HepG2 (cell line): Measurements from ENCODE around the gene PHTF2. TPM values are rescaled to one million over a fixed set of nuclear protein-coding genes. Genes with fewer than 3 reads are reported as not detected.

Experiments
- ATAC-seq: fragments of 200-7000 bp; cut with Tn5 transposase; 3 replicates; pipeline ENCODE4 v1.9.1; 2020; ENCODE audit warnings: mild to moderate bottlenecking, moderate library complexity
- BruUV-seq: library from RNA; stranded (reverse); fragments of 400-500 nt; replicated peaks from 2 replicates; lab custom pipeline; 2021; lab: Mats Ljungman, UMichigan
- CTCF ChIA-PET: fragments of 300-600 bp; formaldehyde crosslinking; extraction: SDS; loops from one replicate; lab custom pipeline; 2021; ENCODE audit warnings: low total read pairs, inconsistent platforms, low intra/inter-chr PET ratio; lab: Yijun Ruan, JAX
- POLR2A ChIA-PET: fragments of 350-600 bp; sonication (Branson Sonifier 250); formaldehyde crosslinking; loops from one replicate; lab custom pipeline; 2020; ENCODE audit warnings: antibody characterized with exemption, inconsistent platforms; lab: Yijun Ruan, JAX
- DNase-seq: peaks from one replicate; pipeline ENCODE4 v3.0.0-alpha.2; 2015; ENCODE audit warnings: low spot score
- FAIRE-seq: peaks from 3 replicates; lab custom pipeline; 2011; peaks lifted over from hg19 to GRCh38; lab: Jason Lieb, UNC
- H2AFZ ChIP-seq: one replicate; pipeline ENCODE4 v1.6.1; 2011; ENCODE audit warnings: low read length, inconsistent platforms
- H3K27ac ChIP-seq: fragments of 300-600 bp; 3 replicates; pipeline ENCODE4 v1.8.0; 2011; ENCODE audit warnings: mixed run types, mild to moderate bottlenecking, mixed read lengths, low read length, inconsistent platforms; ENCODE audit not compliant: insufficient read depth; ENCODE audit errors: extremely low read length
- H3K27me3 ChIP-seq, 2 experiments: fragments of 200-600 bp in 1 of 2; 2 replicates in 1 of 2; 3 replicates in 1 of 2; pipeline versions ENCODE4 v1.6.0 to v1.8.0; 2011; ENCODE audit warnings: low read length in 2 of 2, mild to moderate bottlenecking in 2 of 2, moderate library complexity in 2 of 2, inconsistent platforms in 1 of 2; ENCODE audit not compliant: insufficient read depth in 2 of 2, control insufficient read depth in 1 of 2
- H3K36me3 ChIP-seq, 2 experiments: fragments of 200-600 bp in 1 of 2; replicated peaks in 1 of 2; 2 replicates in 1 of 2; 3 replicates in 1 of 2; pipeline versions ENCODE4 v1.5.1 to v1.8.0; 2011; ENCODE audit warnings: low read length in 2 of 2, inconsistent platforms in 1 of 2; ENCODE audit not compliant: insufficient read depth in 2 of 2, control insufficient read depth in 1 of 2
- H3K4me1 ChIP-seq: 2 replicates; pipeline ENCODE4 v1.5.1; 2012; ENCODE audit warnings: low read length, inconsistent platforms; ENCODE audit not compliant: insufficient read depth
- H3K4me2 ChIP-seq: 2 replicates; pipeline ENCODE4 v1.6.0; 2011; ENCODE audit warnings: low read depth, low read length, inconsistent platforms
- H3K4me3 ChIP-seq, 3 experiments: fragments of 200-600 bp in 1 of 3; sonication (generic), shearing (Covaris generic) in 1 of 3; replicated peaks in 1 of 3; 2 replicates each; pipeline ENCODE4 v1.5.1; 2011 to 2016; ENCODE audit warnings: low read length in 3 of 3, inconsistent platforms in 2 of 3, low read depth in 2 of 3, mild to moderate bottlenecking in 2 of 3, control low read depth in 1 of 3, mixed read lengths in 1 of 3; ENCODE audit not compliant: insufficient read depth in 1 of 3
- H3K79me2 ChIP-seq: one replicate; pipeline ENCODE4 v1.6.1; 2011; ENCODE audit warnings: low read length, inconsistent platforms; ENCODE audit not compliant: insufficient read depth
- H3K9ac ChIP-seq: 2 replicates; pipeline ENCODE4 v1.6.0; 2011; ENCODE audit warnings: mild to moderate bottlenecking, low read depth, low read length, inconsistent platforms; ENCODE audit not compliant: insufficient read depth
- H3K9me3 ChIP-seq: 2 replicates; pipeline ENCODE4 v1.5.1; 2012; ENCODE audit warnings: mild to moderate bottlenecking, low read length
- H4K20me1 ChIP-seq: 2 replicates; pipeline ENCODE4 v1.6.0; 2011; ENCODE audit warnings: inconsistent platforms, mild to moderate bottlenecking, low read length, moderate library complexity; ENCODE audit not compliant: insufficient read depth
- ATF7 ChIP-seq, 2 experiments: fragments of 450-650 bp in 1 of 2; sonication (generic) in 1 of 2; formaldehyde crosslinking in 1 of 2; IDR thresholded peaks; 2 replicates each; pipeline versions ENCODE4 v1.4.0 to v1.6.1; 2016 to 2020; ENCODE audit warnings: antibody characterized with exemption in 1 of 2, mild to moderate bottlenecking in 1 of 2, missing genetic modification reagents in 1 of 2
- BRCA1 ChIP-seq: sonication (generic); formaldehyde crosslinking; IDR thresholded peaks from 2 replicates; pipeline ENCODE4 v1.4.0; 2020; ENCODE audit warnings: missing genetic modification reagents
- DRAP1 ChIP-seq: IDR thresholded peaks from 2 replicates; pipeline ENCODE4 v1.6.1; 2016; ENCODE audit warnings: missing genetic modification reagents, missing compliant biosample characterization
- ISL2 ChIP-seq: sonication (generic); formaldehyde crosslinking; IDR thresholded peaks from 2 replicates; pipeline ENCODE4 v1.5.0; 2020; ENCODE audit warnings: missing genetic modification reagents
- ISX ChIP-seq: sonication (generic); formaldehyde crosslinking; conservative IDR thresholded peaks from 2 replicates; pipeline ENCODE4 v1.5.0; 2020; ENCODE audit warnings: missing genetic modification reagents
- NR1H2 ChIP-seq: sonication (generic); formaldehyde crosslinking; IDR thresholded peaks from 2 replicates; pipeline ENCODE4 v1.8.1; 2022; ENCODE audit warnings: low read depth, missing genetic modification reagents, borderline replicate concordance
- SP2 ChIP-seq: sonication (generic); formaldehyde crosslinking; IDR thresholded peaks from 2 replicates; pipeline ENCODE4 v1.5.1; 2020; ENCODE audit warnings: mild to moderate bottlenecking, missing genetic modification reagents
- TGIF2 ChIP-seq: IDR thresholded peaks from 2 replicates; pipeline ENCODE4 v1.6.1; 2016; ENCODE audit warnings: control low read depth, missing compliant biosample characterization
- TOE1 ChIP-seq: sonication (generic); formaldehyde crosslinking; IDR thresholded peaks from 2 replicates; pipeline ENCODE4 v1.4.0; 2020; ENCODE audit warnings: mild to moderate bottlenecking, missing genetic modification reagents
- ZBTB46 ChIP-seq: sonication (generic); formaldehyde crosslinking; IDR thresholded peaks from 2 replicates; pipeline ENCODE4 v1.4.0; 2020; ENCODE audit warnings: mild to moderate bottlenecking, missing genetic modification reagents, borderline replicate concordance
- ZNF274 ChIP-seq: sonication (generic); formaldehyde crosslinking; IDR thresholded peaks from 2 replicates; pipeline ENCODE4 v1.5.1; 2020; ENCODE audit warnings: mild to moderate bottlenecking, missing genetic modification reagents
- ZNF335 ChIP-seq: sonication (generic); formaldehyde crosslinking; IDR thresholded peaks from 2 replicates; pipeline ENCODE4 v1.4.0; 2020; ENCODE audit warnings: missing genetic modification reagents
- ZNF343 ChIP-seq: sonication (generic); formaldehyde crosslinking; IDR thresholded peaks from 2 replicates; pipeline ENCODE4 v1.4.0; 2020; ENCODE audit warnings: mild to moderate bottlenecking, missing genetic modification reagents
- ZNF431 ChIP-seq: sonication (generic); formaldehyde crosslinking; IDR thresholded peaks from 2 replicates; pipeline ENCODE4 v1.9.0; 2022; ENCODE audit warnings: missing genetic modification reagents, low read depth, mild to moderate bottlenecking, borderline replicate concordance
- ZNF562 ChIP-seq: sonication (generic); formaldehyde crosslinking; IDR thresholded peaks from 2 replicates; pipeline ENCODE4 v1.8.0; 2022; ENCODE audit warnings: missing genetic modification reagents, borderline replicate concordance
- ZNF703 ChIP-seq: sonication (generic); formaldehyde crosslinking; IDR thresholded peaks from 2 replicates; pipeline ENCODE4 v1.5.1; 2020; ENCODE audit warnings: missing genetic modification reagents, mild to moderate bottlenecking, moderate library complexity, borderline replicate concordance
- ZNF768 ChIP-seq: sonication (generic); formaldehyde crosslinking; IDR thresholded peaks from 2 replicates; pipeline ENCODE4 v1.4.0; 2020; ENCODE audit warnings: missing genetic modification reagents
- ZNF773 ChIP-seq: sonication (generic); formaldehyde crosslinking; IDR thresholded peaks from 2 replicates; pipeline ENCODE4 v1.4.0; 2020; ENCODE audit warnings: missing genetic modification reagents, borderline replicate concordance
- ZNF776 ChIP-seq: sonication (generic); formaldehyde crosslinking; IDR thresholded peaks from 2 replicates; pipeline ENCODE4 v1.4.0; 2020; ENCODE audit warnings: mild to moderate bottlenecking, missing genetic modification reagents
- ZNF816 ChIP-seq: sonication (generic); formaldehyde crosslinking; IDR thresholded peaks from 2 replicates; pipeline ENCODE4 v1.8.0; 2022; ENCODE audit warnings: missing genetic modification reagents, mild to moderate bottlenecking, borderline replicate concordance
- WGBS: methylation state at CpG from one replicate; pipeline ENCODE4 v1.1.6; 2017; ENCODE audit warnings: low lambda C conversion rate; 5-methylcytosine and 5-hydroxymethylcytosine counted together
- in situ Hi-C: cut with HindIII; loops from 2 replicates; pipeline ENCODE4 v1.10.0; 2017; ENCODE audit warnings: low pct_unique_long_range_greater_than_20kb; ENCODE audit not compliant: extremely low pct_ligation_motif_present
- intact Hi-C: fragments of 100-400 bp; cut with micrococcal nuclease; formaldehyde crosslinking; loops from one replicate; pipeline ENCODE4 v1.10.0; 2022; ENCODE audit not compliant: unreplicated experiment
- polyA plus RNA-seq, 8 experiments: library from polyadenylated mRNA; depleted of rRNA in 3 of 8; stranded (reverse) in 7 of 8; unstranded in 1 of 8; fragments of >200 nt; fragmentation: Illumina TruSeq in 4 of 8; extraction: Trizol in 4 of 8; gene quantifications; 2 replicates each; pipeline versions ENCODE4 v1.2.1 to v1.2.3, GENCODE V29; 2011 to 2016; ENCODE audit warnings: low read depth in 4 of 8, missing spikeins in 1 of 8, mixed read lengths in 1 of 8; ENCODE audit not compliant: insufficient read depth in 1 of 8
- total RNA-seq, 5 experiments: library from RNA; depleted of rRNA; stranded (reverse); fragments of >200 nt; fragmentation: Illumina TruSeq; extraction: Trizol; gene quantifications; 2 replicates each; pipeline ENCODE4 v1.2.3, GENCODE V29; 2016; ENCODE audit warnings: low read depth in 1 of 5

Gene PHTF2
- total and polyA plus RNA-seq, 2 of the 13 experiments (the other 11 are each of a cell fraction or from before 2014, with no cell fraction given), result 7.4 to 10.2 TPM

GRCh38 chr7:77800730-77801129, 2.2 kb downstream of the PHTF2 start:
- H3K27ac ChIP-seq, result no peak overlapping the region
- H2AFZ ChIP-seq, result no peak overlapping the region
- H3K79me2 ChIP-seq, result peaks cover 29% of the 10 kb centered on the region
- peak overlapping the region; percentile 68; the same call in 1 of the 2 replicates for H3K4me2 ChIP-seq
- no peaks in the 10 kb centered on the region for H3K36me3 ChIP-seq
- POLR2A ChIA-PET, result no interaction called here
- H3K4me3 ChIP-seq, result no peak overlapping the region
- intact Hi-C loops, result no loop called here
- ATAC-seq (no peak), FAIRE-seq (no peak), DNase-seq (no peak)
- H3K4me1 ChIP-seq, result peaks cover 37% of the 10 kb centered on the region
- in situ Hi-C loops, result no loop called here
- no TSS peak for BruUV-seq
- TF ChIP-seq TGIF2 (CRISPR knock-in tag) (no peak), ZNF562 (CRISPR knock-in tag) (no peak), ZNF274 (CRISPR knock-in tag) (no peak), ZNF703 (no peak), ISX (CRISPR knock-in tag) (no peak), ZBTB46 (CRISPR knock-in tag) (no peak), NR1H2 (CRISPR knock-in tag) (no peak), ZNF776 (no peak), SP2 (CRISPR knock-in tag) (no peak), ZNF768 (CRISPR knock-in tag) (no peak), ZNF773 (CRISPR knock-in tag) (no peak), ATF7 (IDR thresholded peaks at IDR 0.05) (no peak), ATF7 (CRISPR knock-in tag; IDR thresholded peaks at IDR 0.05) (no peak), ZNF335 (CRISPR knock-in tag) (no peak), ZNF816 (no peak), ZNF343 (no peak), ISL2 (no peak), TOE1 (CRISPR knock-in tag) (no peak), ZNF431 (no peak), BRCA1 (no peak), DRAP1 (no peak)
- H3K9me3 ChIP-seq, result no peaks in the 10 kb centered on the region
- no peak overlapping the region for H3K9ac ChIP-seq
- CTCF ChIA-PET, result no interaction called here
- WGBS, result 97% methylated on average over 2 of the region's 2 CpGs
- no peaks in the 10 kb centered on the region; a peak in 1 of 5 replicates for H3K27me3 ChIP-seq
- no peaks in the 10 kb centered on the region; the same call in 1 of the 2 replicates for H4K20me1 ChIP-seq
